Prostate gland (tissue), 2 donors: ENCODE measurements around the gene ATF5. TPM values are rescaled to one million over a fixed set of nuclear protein-coding genes. Genes with fewer than 3 reads are reported as not detected.
"Not testable (repeated sequence)": the region's sequence is repeated elsewhere in the genome, so short reads cannot be mapped to it uniquely, and the experiment has no call there.

ENCODE experiments used
- DNase-seq: peaks from one replicate; pipeline ENCODE4 v3.0.0-alpha.2; 2019; ENCODE audit warnings: low spot score
- H3K27ac ChIP-seq, 2 donors: fragments of 200-600 bp; sonication (generic); 2 replicates each; pipeline ENCODE4 v1.5.1; 2017 to 2019
- H3K27me3 ChIP-seq: fragments of 200-600 bp; sonication (generic); replicated peaks from 2 replicates; pipeline ENCODE4 v1.5.1; 2019; ENCODE audit not compliant: insufficient read depth
- H3K36me3 ChIP-seq, 2 donors: fragments of 200-600 bp; sonication (generic); 1 replicate in 1 of 2; 2 replicates in 1 of 2; pipeline versions ENCODE4 v1.5.1 to v1.8.1; 2017 to 2019
- H3K4me1 ChIP-seq: fragments of 200-600 bp; sonication (generic); replicated peaks from 2 replicates; pipeline ENCODE4 v1.5.1; 2019
- H3K4me3 ChIP-seq, 2 donors: fragments of 200-600 bp; sonication (generic); 2 replicates each; pipeline ENCODE4 v1.5.1; 2017 to 2019
- H3K9me3 ChIP-seq: fragments of 200-600 bp; sonication (generic); 2 replicates; pipeline ENCODE4 v1.5.1; 2017
- POLR2A ChIP-seq: fragments of 450-650 bp; IDR thresholded peaks from one replicate; pipeline ENCODE4 v1.6.1; 2016; ENCODE audit warnings: antibody characterized with exemption, mild to moderate bottlenecking
- POLR2AphosphoS5 ChIP-seq: sonication (generic); formaldehyde crosslinking; IDR thresholded peaks from one replicate; pipeline ENCODE4 v1.6.1; 2017; ENCODE audit warnings: antibody characterized with exemption
- WGBS: methylation state at CpG from one replicate; pipeline ENCODE4 v1.1.5; 2018; 5-methylcytosine and 5-hydroxymethylcytosine counted together
- intact Hi-C: fragments of 100-400 bp; cut with DNase I; formaldehyde crosslinking; loops from one replicate; pipeline ENCODE4 v1.14.2; 2022
- total RNA-seq, 2 donors: library from RNA; depleted of rRNA; stranded (reverse); fragments of >200 nt; gene quantifications; one replicate each; pipeline ENCODE4 v1.1.0, GENCODE V29; 2016
- TF ChIP-seq, protein P1 (sequence below), 4 experiments: fragments of 200-600 bp in 2 of 4; fragments of 450-650 bp in 2 of 4; sonication (generic) in 2 of 4; IDR thresholded peaks; 1 replicate in 3 of 4; 2 replicates in 1 of 4; pipeline ENCODE4 v1.5.1; 2016 to 2019; ENCODE audit warnings: antibody characterized with exemption in 4 of 4, mild to moderate bottlenecking in 2 of 4, moderate library complexity in 2 of 4

Gene ATF5
- total RNA-seq, 2 donors from 2014 or later, result 14.0 to 16.4 TPM

DNA sequence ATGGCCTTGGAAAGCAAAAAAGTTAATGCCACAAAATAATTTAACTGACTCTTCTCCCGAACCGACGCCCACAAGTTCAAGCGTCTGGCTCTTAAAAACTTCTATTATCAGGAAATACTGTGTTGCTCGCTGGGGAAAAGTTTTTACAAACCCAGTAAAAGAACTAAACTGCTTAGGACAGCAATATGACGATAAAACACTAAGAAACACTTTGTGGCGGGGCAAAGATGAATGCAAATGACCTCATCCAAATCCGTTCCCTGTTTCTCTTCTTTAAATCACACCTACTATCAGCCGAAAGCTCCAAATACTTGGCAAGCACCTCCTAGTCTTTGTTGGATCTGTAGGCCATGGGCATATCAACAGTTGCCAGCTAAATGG, 27.1 kb downstream of the ATF5 start:
- no peak for DNase-seq
- WGBS, result 48% methylated on average over 9 of the region's 9 CpGs

DNA sequence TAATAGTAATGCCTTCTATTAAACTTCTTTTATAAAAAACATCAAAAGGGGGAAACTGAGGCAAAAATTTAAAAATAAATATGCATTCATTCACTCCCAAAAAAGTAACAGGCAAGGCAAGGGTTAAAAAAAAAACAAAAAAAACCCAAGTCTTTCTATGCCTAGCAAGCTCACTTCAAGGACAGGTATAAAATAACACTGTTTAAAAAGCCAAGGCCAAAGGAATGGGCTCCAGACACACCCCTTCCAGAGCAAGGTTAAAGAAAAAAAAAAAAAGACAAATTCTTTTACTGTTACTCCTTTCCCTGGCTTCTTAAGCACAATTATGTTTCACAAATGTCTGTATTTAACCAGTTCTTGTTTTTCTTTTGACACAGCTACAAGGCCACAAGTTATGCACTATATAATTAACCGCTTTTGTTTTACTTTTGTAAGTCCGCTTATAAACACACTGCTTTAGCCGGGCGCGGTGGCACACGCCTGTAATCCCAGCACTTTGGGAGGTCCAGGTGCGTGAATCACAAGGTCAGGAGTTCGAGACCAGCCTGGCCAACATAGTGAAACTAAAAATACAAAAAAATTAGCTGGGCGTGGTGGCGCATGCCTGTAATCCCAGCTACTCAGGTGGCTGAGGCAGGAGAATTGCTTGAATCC, 28.4 kb downstream of the ATF5 start:
- no peak for TF ChIP-seq POLR2AphosphoS5
- TF ChIP-seq, protein P1, sequence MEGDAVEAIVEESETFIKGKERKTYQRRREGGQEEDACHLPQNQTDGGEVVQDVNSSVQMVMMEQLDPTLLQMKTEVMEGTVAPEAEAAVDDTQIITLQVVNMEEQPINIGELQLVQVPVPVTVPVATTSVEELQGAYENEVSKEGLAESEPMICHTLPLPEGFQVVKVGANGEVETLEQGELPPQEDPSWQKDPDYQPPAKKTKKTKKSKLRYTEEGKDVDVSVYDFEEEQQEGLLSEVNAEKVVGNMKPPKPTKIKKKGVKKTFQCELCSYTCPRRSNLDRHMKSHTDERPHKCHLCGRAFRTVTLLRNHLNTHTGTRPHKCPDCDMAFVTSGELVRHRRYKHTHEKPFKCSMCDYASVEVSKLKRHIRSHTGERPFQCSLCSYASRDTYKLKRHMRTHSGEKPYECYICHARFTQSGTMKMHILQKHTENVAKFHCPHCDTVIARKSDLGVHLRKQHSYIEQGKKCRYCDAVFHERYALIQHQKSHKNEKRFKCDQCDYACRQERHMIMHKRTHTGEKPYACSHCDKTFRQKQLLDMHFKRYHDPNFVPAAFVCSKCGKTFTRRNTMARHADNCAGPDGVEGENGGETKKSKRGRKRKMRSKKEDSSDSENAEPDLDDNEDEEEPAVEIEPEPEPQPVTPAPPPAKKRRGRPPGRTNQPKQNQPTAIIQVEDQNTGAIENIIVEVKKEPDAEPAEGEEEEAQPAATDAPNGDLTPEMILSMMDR (IDR thresholded peaks at IDR 0.05), result no peak
- no peak for TF ChIP-seq POLR2A
- Histone ChIP-seq H3K9me3 (no peaks in the 10 kb centered on the region), H3K4me3 (no peak overlapping the region), H3K36me3 (no peaks in the 10 kb centered on the region), H3K27me3 (no peaks in the 10 kb centered on the region), H3K27ac (no peak overlapping the region), H3K4me1 (no peaks in the 10 kb centered on the region)
- DNase-seq, result no peak
- WGBS, result 67% methylated on average over 10 of the region's 10 CpGs
- intact Hi-C loops, result no loop called here

More for the DNA sequence above, 27.1 kb downstream of the ATF5 start:
- Histone ChIP-seq H3K4me3 (no peak overlapping the region), H3K4me1 (no peaks in the 10 kb centered on the region), H3K36me3 (no peaks in the 10 kb centered on the region), H3K27ac (no peak overlapping the region), H3K27me3 (no peaks in the 10 kb centered on the region), H3K9me3 (no peaks in the 10 kb centered on the region)
- intact Hi-C loops, result no loop called here
- TF ChIP-seq POLR2AphosphoS5 (no peak), POLR2A (no peak)
- TF ChIP-seq, protein P1 (IDR thresholded peaks at IDR 0.05), result no peak

DNA sequence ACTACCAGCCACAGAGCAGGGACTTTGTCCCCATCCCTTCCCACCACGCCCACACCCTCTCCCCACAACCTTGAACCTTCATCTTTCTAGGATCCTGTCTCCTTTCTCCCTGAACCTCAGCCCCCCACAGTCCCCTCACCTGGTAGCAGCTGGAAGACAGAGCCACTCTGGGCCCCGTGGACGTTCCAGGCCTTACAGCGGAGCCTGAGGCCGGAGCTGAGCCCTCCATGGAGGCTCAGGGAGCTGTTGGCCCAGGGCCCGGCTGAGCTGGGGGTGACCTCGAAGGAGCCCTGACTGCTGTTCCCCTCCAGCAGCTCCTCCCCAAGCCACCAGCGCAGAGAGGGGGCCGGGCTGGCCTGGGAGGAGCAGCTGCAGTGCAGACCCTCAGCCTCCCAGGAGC, 29.1 kb downstream of the ATF5 start:
- 56% methylated on average over 9 of the region's 9 CpGs for WGBS
- DNase-seq, H3K27me3 ChIP-seq, intact Hi-C loops, H3K9me3 ChIP-seq, H3K4me3 ChIP-seq, H3K4me1 ChIP-seq, H3K27ac ChIP-seq, H3K36me3 ChIP-seq: not testable (repeated sequence)

GRCh38 chr19:49958596-49958995, 29.6 kb downstream of the ATF5 start:
- H3K27me3 ChIP-seq, H3K4me3 ChIP-seq, H3K9me3 ChIP-seq, H3K36me3 ChIP-seq, H3K4me1 ChIP-seq, intact Hi-C loops, H3K27ac ChIP-seq, DNase-seq: not testable (repeated sequence)
- WGBS, result 64% methylated on average over 13 of the region's 13 CpGs

GRCh38 chr19:49959892-49960291, 30.9 kb downstream of the ATF5 start:
- H3K4me3 ChIP-seq, DNase-seq, intact Hi-C loops, H3K36me3 ChIP-seq, H3K27me3 ChIP-seq, H3K9me3 ChIP-seq, H3K27ac ChIP-seq, H3K4me1 ChIP-seq: not testable (repeated sequence)
- WGBS, result no CpG with 5 or more reads among the region's 12 CpGs

DNA sequence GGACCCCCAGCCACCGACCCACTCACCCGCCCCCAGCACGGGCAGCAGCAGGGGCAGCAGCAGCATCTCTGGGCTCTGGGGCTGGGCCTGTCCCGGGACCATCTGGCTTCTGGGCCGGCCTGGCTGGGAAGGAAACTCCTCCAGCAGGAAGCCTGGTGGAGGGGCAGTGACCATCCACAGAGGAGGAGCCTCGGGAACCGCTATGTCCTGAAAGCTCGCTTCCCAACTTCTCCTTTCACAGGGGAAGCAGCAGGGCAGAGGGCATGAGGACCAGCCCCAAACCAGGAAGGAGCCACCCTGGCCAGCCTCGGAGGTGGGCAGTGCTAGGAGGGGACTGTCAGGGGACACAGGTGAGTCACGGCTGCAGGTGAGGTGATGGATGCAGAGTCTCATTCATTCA, 32.0 kb downstream of the ATF5 start, which contains the start of gene SIGLEC11:
Gene SIGLEC11, minus strand, starts transcription at position 193 of the 400 bp plus-strand sequence. Its CDS starts 91 bp downstream, at position 102.
- 61% methylated on average over 5 of the region's 10 CpGs for WGBS

DNA sequence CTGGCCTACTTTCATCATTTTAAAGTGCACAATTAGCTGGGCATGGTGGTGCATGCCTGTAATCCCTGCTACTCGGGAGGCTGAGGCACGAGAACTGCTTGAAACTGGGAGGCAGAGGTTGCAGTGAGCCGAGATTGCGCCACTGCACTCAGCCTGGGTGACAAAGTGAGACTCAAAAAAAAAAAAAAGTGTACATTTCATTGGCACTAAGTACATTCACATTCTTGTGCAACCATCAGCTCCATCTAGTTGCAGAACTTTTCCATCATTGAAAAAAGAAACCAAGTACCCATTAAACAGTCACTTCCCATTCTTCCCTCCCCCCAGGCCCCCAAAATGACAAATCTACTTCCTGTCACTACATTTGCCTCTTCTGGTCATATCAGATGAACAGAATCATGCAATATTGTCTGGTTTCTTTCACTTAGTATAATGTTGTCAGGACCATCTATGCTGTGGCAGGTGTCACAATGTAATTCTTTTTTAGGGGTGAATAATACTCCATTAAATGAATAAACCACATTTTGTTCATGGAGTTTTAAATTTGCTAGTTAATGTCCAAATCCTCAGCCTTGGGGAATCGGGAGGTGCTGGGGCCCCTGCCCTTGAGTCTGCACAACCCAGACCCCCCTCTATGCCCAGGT, 39.4 kb downstream of the ATF5 start:
- H3K27ac ChIP-seq, result no peak overlapping the region
- WGBS, result 73% methylated on average over 5 of the region's 5 CpGs
- no peak for DNase-seq

More for the DNA sequence above, 32.0 kb downstream of the ATF5 start, which contains the start of gene SIGLEC11:
- H3K4me3 ChIP-seq, DNase-seq, H3K4me1 ChIP-seq, H3K9me3 ChIP-seq, H3K36me3 ChIP-seq, intact Hi-C loops, H3K27ac ChIP-seq, H3K27me3 ChIP-seq: not testable (repeated sequence)

GRCh38 chr19:49969355-49969754, 40.4 kb downstream of the ATF5 start:
- intact Hi-C loops, H3K27me3 ChIP-seq, DNase-seq, H3K27ac ChIP-seq, H3K4me3 ChIP-seq, H3K9me3 ChIP-seq, H3K36me3 ChIP-seq, H3K4me1 ChIP-seq: not testable (repeated sequence)
- WGBS, result 24% methylated on average over 4 of the region's 9 CpGs

More for the DNA sequence above, 39.4 kb downstream of the ATF5 start:
- intact Hi-C loops, result no loop called here
- Histone ChIP-seq H3K4me1 (no peaks in the 10 kb centered on the region), H3K4me3 (no peak overlapping the region), H3K27me3 (peaks cover 2% of the 10 kb centered on the region), H3K9me3 (no peaks in the 10 kb centered on the region), H3K36me3 (no peaks in the 10 kb centered on the region)
- TF ChIP-seq POLR2A (no peak), POLR2AphosphoS5 (no peak)
- TF ChIP-seq, protein P1 (IDR thresholded peaks at IDR 0.05), result no peak
